ENCODE results near the gene UPK1A. TPM values are rescaled to one million over a fixed set of nuclear protein-coding genes. Genes with fewer than 3 reads are reported as not detected.

UPK1A gene
- total and polyA plus RNA-seq, 2 of the 8 experiments (the other 6 are each of a cell fraction or from before 2014, with no cell fraction given): 0.56 to 9.9 TPM

GRCh38 chr19:35628565-35629331, 37.6 kb upstream of the UPK1A start, which contains the start of gene RBM42 (continued):
- peak; percentile 83 for TF ChIP-seq TBP (IDR thresholded peaks at IDR 0.05; ENCODE audit: low read depth, low read length)
- peak; percentile 22 to 94; a peak in 2 of 4 replicates for TF ChIP-seq SIN3A (conservative IDR thresholded peaks at IDR 0.05 in 1 of 2, IDR thresholded peaks at IDR 0.05 in 1 of 2; ENCODE audit: low read depth in 1 of 2, low read length in 2 of 2)
- TF ChIP-seq USF2 (IDR thresholded peaks at IDR 0.05; ENCODE audit: low read length): peak; percentile 4; the same call in 1 of the 2 replicates
- no peak for TF ChIP-seq SIRT6 (IDR thresholded peaks at IDR 0.05; ENCODE audit: low read length)
- no peak for TF ChIP-seq FOSL1 (IDR thresholded peaks at IDR 0.05; ENCODE audit: insufficient read depth, low read depth, low read length)
- TF ChIP-seq ATF2 (IDR thresholded peaks at IDR 0.05; ENCODE audit: low read length): peak; percentile 92
- TF ChIP-seq JUND (IDR thresholded peaks at IDR 0.05; ENCODE audit: low read length): peak; percentile 100
- no peak for TF ChIP-seq SP4 (IDR thresholded peaks at IDR 0.05; ENCODE audit: low read length)

All from H1 (cell line).